ENCODE measurements around the gene ECT2L. TPM values are rescaled to one million over a fixed set of nuclear protein-coding genes. Genes with fewer than 3 reads are reported as not detected.

Gene ECT2L
- total RNA-seq, 1 experiment from 2014 or later: not detected

GRCh38 chr6:138830248-138830647 is 34.4 kb downstream of the ECT2L start:
- H4K20me1 ChIP-seq (ENCODE audit: insufficient read depth): no peaks in the 10 kb centered on the region
- CTCF ChIA-PET: no interaction called here
- no peaks in the 10 kb centered on the region for H3K9me3 ChIP-seq (ENCODE audit: control insufficient read depth in 1 of 2, insufficient read depth in 1 of 2, low read depth in 1 of 2, low read length in 2 of 2)
- DNase-seq (ENCODE audit: low read depth, low spot score) (no peak), ATAC-seq (no peak)
- BruUV-seq (replicated peaks): no TSS peak
- H3K79me2 ChIP-seq (ENCODE audit: insufficient read depth, low read length): no peaks in the 10 kb centered on the region
- H3K27ac ChIP-seq (ENCODE audit: low read depth, low read length): no peak overlapping the region
- H3K4me3 ChIP-seq (replicated peaks in 1 of 2; ENCODE audit: low read depth in 1 of 2, low read length in 2 of 2): no peak overlapping the region
- no peak overlapping the region for H2AFZ ChIP-seq (ENCODE audit: low read depth, low read length, poor library complexity, severe bottlenecking)
- no peaks in the 10 kb centered on the region for H3K4me1 ChIP-seq (ENCODE audit: control insufficient read depth in 1 of 2, insufficient read depth in 2 of 2, low read length in 2 of 2)
- H3K4me2 ChIP-seq (ENCODE audit: low read length): no peak overlapping the region
- no peaks in the 10 kb centered on the region for H3K9me2 ChIP-seq (ENCODE audit: insufficient read depth)
- POLR2A ChIA-PET: no interaction called here
- RAD21 ChIA-PET (ENCODE audit: low non-redundant PET in 1 of 2, low total read pairs in 2 of 2, uncharacterized antibody in 2 of 2, unreplicated experiment in 2 of 2): no interaction called here
- TF ChIP-seq ZNF274 (IDR thresholded peaks at IDR 0.05; ENCODE audit: low read depth, low read length) (no peak), CBX3 (IDR thresholded peaks at IDR 0.05; ENCODE audit: low read depth) (no peak), EGR1 (IDR thresholded peaks at IDR 0.05; ENCODE audit: low read depth) (no peak), POLR2A (IDR thresholded peaks at IDR 0.05; ENCODE audit: borderline replicate concordance, extremely low read depth, insufficient read depth, insufficient read length) (no peak), POLR2AphosphoS5 (IDR thresholded peaks at IDR 0.05; ENCODE audit: low read depth, low read length) (no peak), FOSL1 (IDR thresholded peaks at IDR 0.05; ENCODE audit: low read depth) (no peak), SRF (IDR thresholded peaks at IDR 0.05; ENCODE audit: low read depth) (no peak), RAD21 (IDR thresholded peaks at IDR 0.05; ENCODE audit: low read depth) (no peak), MAX (IDR thresholded peaks at IDR 0.05) (no peak), ZFX (IDR thresholded peaks at IDR 0.05) (no peak)
- intact Hi-C loops (cut with micrococcal nuclease): no loop called here
- no peaks in the 10 kb centered on the region for H3K36me3 ChIP-seq (ENCODE audit: control insufficient read depth in 1 of 2, insufficient read depth in 2 of 2, low read length in 2 of 2)
- H3K9ac ChIP-seq (ENCODE audit: low read length): no peak overlapping the region
- H3K27me3 ChIP-seq (ENCODE audit: insufficient read depth, low read length): no peaks in the 10 kb centered on the region

- H3K79me2 ChIP-seq (ENCODE audit: insufficient read depth, low read length): no peaks in the 10 kb centered on the region
- no peak overlapping the region for H3K27ac ChIP-seq (ENCODE audit: low read depth, low read length)
- no peaks in the 10 kb centered on the region for H3K9me3 ChIP-seq (ENCODE audit: control insufficient read depth in 1 of 2, insufficient read depth in 1 of 2, low read depth in 1 of 2, low read length in 2 of 2)
- intact Hi-C loops (cut with micrococcal nuclease): no loop called here
- no peaks in the 10 kb centered on the region for H3K27me3 ChIP-seq (ENCODE audit: insufficient read depth, low read length)
- no TSS peak for BruUV-seq (replicated peaks)
- H4K20me1 ChIP-seq (ENCODE audit: insufficient read depth): no peaks in the 10 kb centered on the region
- DNase-seq (ENCODE audit: low read depth, low spot score): no peak
- H3K9ac ChIP-seq (ENCODE audit: low read length): no peak overlapping the region
- H3K4me2 ChIP-seq (ENCODE audit: low read length): no peak overlapping the region
- no peak for ATAC-seq
- H3K9me2 ChIP-seq (ENCODE audit: insufficient read depth): no peaks in the 10 kb centered on the region
- ChIA-PET RAD21 (ENCODE audit: low non-redundant PET in 1 of 2, low total read pairs in 2 of 2, uncharacterized antibody in 2 of 2, unreplicated experiment in 2 of 2) (no interaction called here), CTCF (no interaction called here), POLR2A (no interaction called here)
- no peak overlapping the region for H2AFZ ChIP-seq (ENCODE audit: low read depth, low read length, poor library complexity, severe bottlenecking)
- no peaks in the 10 kb centered on the region for H3K4me1 ChIP-seq (ENCODE audit: control insufficient read depth in 1 of 2, insufficient read depth in 2 of 2, low read length in 2 of 2)
- no peaks in the 10 kb centered on the region for H3K36me3 ChIP-seq (ENCODE audit: control insufficient read depth in 1 of 2, insufficient read depth in 2 of 2, low read length in 2 of 2)
- TF ChIP-seq POLR2AphosphoS5 (IDR thresholded peaks at IDR 0.05; ENCODE audit: low read depth, low read length) (no peak), ZFX (IDR thresholded peaks at IDR 0.05) (no peak), SIN3A (IDR thresholded peaks at IDR 0.05; ENCODE audit: low read depth) (no peak), EGR1 (IDR thresholded peaks at IDR 0.05; ENCODE audit: low read depth) (no peak), CEBPB (IDR thresholded peaks at IDR 0.05; ENCODE audit: low read depth) (no peak), ZBTB33 (IDR thresholded peaks at IDR 0.05; ENCODE audit: extremely low read depth, insufficient replicate concordance, low read length) (no peak), MAX (IDR thresholded peaks at IDR 0.05) (no peak), FOSL1 (IDR thresholded peaks at IDR 0.05; ENCODE audit: low read depth) (no peak), SRF (IDR thresholded peaks at IDR 0.05; ENCODE audit: low read depth) (no peak), CBX3 (IDR thresholded peaks at IDR 0.05; ENCODE audit: low read depth) (no peak), SP1 (IDR thresholded peaks at IDR 0.05; ENCODE audit: low read depth) (no peak), TCF7L2 (IDR thresholded peaks at IDR 0.05; ENCODE audit: borderline replicate concordance, extremely low read depth, insufficient read depth, insufficient read length) (no peak), YY1 (IDR thresholded peaks at IDR 0.05; ENCODE audit: extremely low read depth, insufficient replicate concordance, low read depth, low read length) (no peak), RAD21 (IDR thresholded peaks at IDR 0.05; ENCODE audit: low read depth) (no peak), JUND (IDR thresholded peaks at IDR 0.05) (no peak)
- H3K4me3 ChIP-seq (replicated peaks in 1 of 2; ENCODE audit: low read depth in 1 of 2, low read length in 2 of 2): no peak overlapping the region
Measured at GRCh38 chr6:138832182-138832581, 36.3 kb downstream of the ECT2L start.
